ENCODE measurements around the gene DSN1. TPM values are rescaled to one million over a fixed set of nuclear protein-coding genes. Genes with fewer than 3 reads are reported as not detected.

DSN1 gene
- polyA plus RNA-seq, 2 of the 4 experiments (the other 2 are of a cell fraction), result 38.2 to 41.3 TPM

DNA sequence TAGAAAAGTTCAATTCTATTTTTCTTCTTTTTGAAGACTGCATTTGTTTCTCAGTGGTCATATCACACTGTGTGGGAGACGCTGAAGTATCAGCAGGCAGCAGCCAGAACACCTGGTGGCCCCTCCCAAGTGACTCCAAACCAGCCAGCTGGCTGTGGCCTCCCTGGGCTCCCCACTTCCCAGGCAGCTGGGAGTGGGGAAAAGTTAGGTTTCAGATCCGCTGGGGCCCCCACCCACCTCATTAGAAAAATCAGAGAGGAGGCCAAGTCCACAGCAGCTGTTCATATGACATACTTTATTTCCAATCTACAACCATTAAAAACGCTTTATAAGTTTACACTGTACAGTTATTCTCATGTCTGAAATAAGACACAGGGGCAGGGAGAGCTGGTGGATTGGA is 3.6 kb upstream of the DSN1 start:
- POLR2A ChIA-PET, result interaction anchor here (0.8 kb wide), 1 partner anchor 86 kb away, joined by 3 read pairs; a partner anchor contains a TSS
- ATAC-seq, result no peak
- H3K4me2 ChIP-seq, result no peak overlapping the region
- WGBS (ENCODE audit: missing lambda C conversion rate), result 73% methylated on average over 3 of the region's 3 CpGs
- no peak overlapping the region for H3K27ac ChIP-seq
- DNase-seq (ENCODE audit: low read depth in 1 of 2, low spot score in 1 of 2), result no peak
- TF ChIP-seq SREBF2 (IDR thresholded peaks at IDR 0.05), result no peak
- TF ChIP-seq CBX2 (IDR thresholded peaks at IDR 0.05; ENCODE audit: borderline replicate concordance, low read depth), result no peak
- no peak for TF ChIP-seq BCL3 (IDR thresholded peaks at IDR 0.05)
- no peak for TF ChIP-seq RNF2 (IDR thresholded peaks at IDR 0.05; ENCODE audit: borderline replicate concordance, low read depth)
- TF ChIP-seq CEBPB (IDR thresholded peaks at IDR 0.05), result no peak
- CTCF ChIA-PET, result interaction anchor here (0.6 to 2.1 kb wide), 10 partner anchors 9 to 1276 kb away, joined by 3 to 7 read pairs (median 3); no protein-coding TSS in a partner anchor
- peaks cover 8% of the 10 kb centered on the region for H3K4me1 ChIP-seq
- no peaks in the 10 kb centered on the region for H3K9me3 ChIP-seq
- FAIRE-seq, result no peak
- no peak overlapping the region for H3K4me3 ChIP-seq

DNA sequence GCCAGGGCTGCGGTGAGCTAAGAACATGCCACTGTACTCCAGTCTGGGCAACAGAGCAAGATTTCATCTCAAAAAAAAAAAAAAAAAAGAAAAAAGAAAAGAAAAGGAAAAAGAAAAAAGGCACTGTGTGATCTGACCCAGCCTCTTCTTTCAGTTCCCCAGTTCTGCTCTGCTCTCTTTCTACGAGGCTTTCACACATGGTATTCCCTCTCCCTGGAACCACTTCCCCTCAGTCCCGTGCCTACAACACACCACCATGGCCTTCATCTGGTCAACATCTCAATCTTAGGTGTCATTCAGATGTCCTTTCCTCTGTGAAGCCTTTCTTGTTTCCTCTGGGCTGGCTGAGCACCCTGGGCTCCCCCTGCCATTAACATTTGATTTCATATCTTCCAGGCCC is 2.3 kb upstream of the DSN1 start:
- WGBS (ENCODE audit: missing lambda C conversion rate), result 92% methylated on average over 3 of the region's 3 CpGs
- TF ChIP-seq FOSB (CRISPR knock-in tag; IDR thresholded peaks at IDR 0.05), result no peak
- no peak for TF ChIP-seq KDM1A (IDR thresholded peaks at IDR 0.05; ENCODE audit: low read depth)
- no peak for TF ChIP-seq POLR2AphosphoS2 (conservative IDR thresholded peaks at IDR 0.05; ENCODE audit: low read length)
- TF ChIP-seq ZSCAN20 (CRISPR knock-in tag; IDR thresholded peaks at IDR 0.05), result no peak
- ATAC-seq (no peak), DNase-seq (ENCODE audit: low read depth in 1 of 2, low spot score in 1 of 2) (no peak), FAIRE-seq (no peak)
- Histone ChIP-seq H3K4me2 (no peak overlapping the region), H3K27ac (no peak overlapping the region), H3K4me3 (no peak overlapping the region), H3K4me1 (peaks cover 8% of the 10 kb centered on the region), H3K9me3 (no peaks in the 10 kb centered on the region)
- ChIA-PET CTCF (interaction anchor here (0.8 to 2.5 kb wide), 5 partner anchors 22 to 91 kb away, joined by 3 to 29 read pairs (median 4); a partner anchor contains a TSS), POLR2A (no interaction called here)

DNA sequence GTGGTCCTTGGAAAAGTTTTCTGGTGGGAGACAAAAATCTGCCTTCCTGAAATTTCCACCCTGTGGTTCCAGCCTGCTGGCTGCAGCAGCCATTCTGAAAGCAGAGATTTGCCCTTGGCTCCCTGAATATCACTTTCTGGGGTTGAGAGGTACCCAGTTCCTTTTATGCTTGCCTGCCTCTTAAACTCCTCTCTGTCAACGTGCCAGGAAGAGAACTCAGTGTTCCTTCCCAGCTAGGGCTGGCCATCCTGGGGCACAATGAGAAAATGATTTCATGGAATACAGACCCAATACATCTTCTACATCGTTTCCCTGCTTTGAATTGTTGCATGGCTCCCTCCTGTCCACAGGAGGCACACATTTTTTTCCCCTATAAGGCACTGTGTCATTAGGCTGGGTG is 1.6 kb upstream of the DSN1 start:
- Histone ChIP-seq H3K27ac (no peak overlapping the region), H3K4me1 (peaks cover 8% of the 10 kb centered on the region), H3K4me2 (no peak overlapping the region), H3K9me3 (no peaks in the 10 kb centered on the region), H3K4me3 (no peak overlapping the region)
- 97% methylated on average over 2 of the region's 2 CpGs for WGBS (ENCODE audit: missing lambda C conversion rate)
- CTCF ChIA-PET, result interaction anchor here (0.7 to 3.0 kb wide), 20 partner anchors 10 to 215 kb away, joined by 3 to 33 read pairs (median 5); a partner anchor contains a TSS
- TF ChIP-seq ZFP36 (IDR thresholded peaks at IDR 0.05; ENCODE audit: borderline replicate concordance, partially characterized antibody), result no peak
- no peak for TF ChIP-seq JUN (IDR thresholded peaks at IDR 0.05)
- POLR2A ChIA-PET, result no interaction called here
- no peak for ATAC-seq
- FAIRE-seq, result no peak
- no peak for DNase-seq (ENCODE audit: low read depth in 1 of 2, low spot score in 1 of 2)

GRCh38 chr20:36773107-36773596 is 411 bp downstream of the DSN1 start:
- WGBS (ENCODE audit: missing lambda C conversion rate), result 6% methylated on average over 22 of the region's 28 CpGs
- Histone ChIP-seq H3K27ac (peak overlapping the region; percentile 93 to 98), H3K4me1 (peaks cover 8% of the 10 kb centered on the region), H3K9me3 (no peaks in the 10 kb centered on the region), H3K4me3 (peak overlapping the region; percentile 63), H3K4me2 (peak overlapping the region; percentile 98)
- DNase-seq (ENCODE audit: low read depth in 1 of 2, low spot score in 1 of 2), result no peak
- ChIA-PET CTCF (interaction anchor here (0.7 to 3.0 kb wide), 31 partner anchors 9 to 251 kb away, joined by 3 to 33 read pairs (median 4); partner anchors contain the start of gene RAB5IF), POLR2A (interaction anchor here (0.5 to 1.3 kb wide), 5 partner anchors 15 to 90 kb away, joined by 3 to 5 read pairs (median 4); a partner anchor contains a TSS)
- TF ChIP-seq EHF (CRISPR knock-in tag; IDR thresholded peaks at IDR 0.05), result no peak
- no peak for TF ChIP-seq HES2 (IDR thresholded peaks at IDR 0.05)
- TF ChIP-seq HDAC2 (IDR thresholded peaks at IDR 0.05), result no peak
- no peak for TF ChIP-seq CHD2 (IDR thresholded peaks at IDR 0.05; ENCODE audit: low read length, partially characterized antibody)
- TF ChIP-seq, protein P1, sequence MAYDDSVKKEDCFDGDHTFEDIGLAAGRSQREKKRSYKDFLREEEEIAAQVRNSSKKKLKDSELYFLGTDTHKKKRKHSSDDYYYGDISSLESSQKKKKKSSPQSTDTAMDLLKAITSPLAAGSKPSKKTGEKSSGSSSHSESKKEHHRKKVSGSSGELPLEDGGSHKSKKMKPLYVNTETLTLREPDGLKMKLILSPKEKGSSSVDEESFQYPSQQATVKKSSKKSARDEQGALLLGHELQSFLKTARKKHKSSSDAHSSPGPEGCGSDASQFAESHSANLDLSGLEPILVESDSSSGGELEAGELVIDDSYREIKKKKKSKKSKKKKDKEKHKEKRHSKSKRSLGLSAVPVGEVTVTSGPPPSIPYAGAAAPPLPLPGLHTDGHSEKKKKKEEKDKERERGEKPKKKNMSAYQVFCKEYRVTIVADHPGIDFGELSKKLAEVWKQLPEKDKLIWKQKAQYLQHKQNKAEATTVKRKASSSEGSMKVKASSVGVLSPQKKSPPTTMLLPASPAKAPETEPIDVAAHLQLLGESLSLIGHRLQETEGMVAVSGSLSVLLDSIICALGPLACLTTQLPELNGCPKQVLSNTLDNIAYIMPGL (CRISPR knock-in tag; IDR thresholded peaks at IDR 0.05; ENCODE audit: borderline replicate concordance), result no peak
- TF ChIP-seq E2F6 (IDR thresholded peaks at IDR 0.05; ENCODE audit: borderline replicate concordance, low read depth), result no peak
- no peak for TF ChIP-seq NPAS2 (CRISPR knock-in tag; IDR thresholded peaks at IDR 0.05; ENCODE audit: borderline replicate concordance)
- no peak for TF ChIP-seq ESRRA (IDR thresholded peaks at IDR 0.05; ENCODE audit: borderline replicate concordance, low read length)
- TF ChIP-seq NR3C1 (IDR thresholded peaks at IDR 0.05), result no peak
- FAIRE-seq, result no peak
- peak in 1 of 2 experiments; percentile 59; a peak in 4 of 6 replicates for ATAC-seq
